Brain microvascular endothelial cell (primary cell): ENCODE results near the gene ZNF587B.
"Not testable (repeated sequence)": the region's sequence is repeated elsewhere in the genome, so short reads cannot be mapped to it uniquely, and the experiment has no call there.

Experiments used
- DNase-seq: peaks from one replicate; pipeline ENCODE4 v3.0.0-alpha.2; 2020
- H3K27ac ChIP-seq: fragments of 250-450 bp; sonication (Bioruptor Pico); 2 replicates; pipeline ENCODE4 v1.5.1; 2020; ENCODE audit warnings: mild to moderate bottlenecking, moderate library complexity
- H3K27me3 ChIP-seq: fragments of 250-450 bp; sonication (Bioruptor Pico); replicated peaks from 2 replicates; pipeline ENCODE4 v1.5.1; 2020; ENCODE audit warnings: mild to moderate bottlenecking
- H3K36me3 ChIP-seq: fragments of 250-450 bp; sonication (Bioruptor Pico); replicated peaks from 2 replicates; pipeline ENCODE4 v1.5.1; 2020; ENCODE audit warnings: mild to moderate bottlenecking
- H3K4me3 ChIP-seq: 2 replicates; pipeline ENCODE4 v1.5.1; 2011; ENCODE audit warnings: low read depth, mild to moderate bottlenecking, control low read depth, low read length, moderate library complexity
- CTCF ChIP-seq: IDR thresholded peaks from 2 replicates; pipeline ENCODE4 v1.5.1; 2011; ENCODE audit warnings: low read depth, mild to moderate bottlenecking, moderate library complexity, low read length, control low read depth, inconsistent platforms; ENCODE audit errors: missing control alignments
- in situ Hi-C: cut with HindIII; loops from 2 replicates; pipeline ENCODE4 v1.10.0; 2017; ENCODE audit warnings: low sequenced_read_pairs, low pct_ligation_motif_present

The ZNF587B gene

GRCh38 chr19:57872450-57872849 lies 42.4 kb downstream of the ZNF587B start:
- DNase-seq: no peak
- in situ Hi-C loops: no loop called here
- H3K36me3 ChIP-seq: peaks cover 40% of the 10 kb centered on the region
- H3K4me3 ChIP-seq: no peak overlapping the region
- no peaks in the 10 kb centered on the region for H3K27me3 ChIP-seq
- TF ChIP-seq CTCF: no peak
- no peak overlapping the region for H3K27ac ChIP-seq

- H3K36me3 ChIP-seq: peaks cover 31% of the 10 kb centered on the region
Observed at GRCh38 chr19:57873883-57874799, 44.0 kb downstream of the ZNF587B start.

GRCh38 chr19:57886046-57886445 lies 55.9 kb downstream of the ZNF587B start:
- TF ChIP-seq CTCF: no peak
- Histone ChIP-seq H3K27me3 (no peaks in the 10 kb centered on the region), H3K36me3 (peaks cover 2% of the 10 kb centered on the region), H3K4me3 (no peak overlapping the region), H3K27ac (no peak overlapping the region)
- no peak for DNase-seq
- in situ Hi-C loops: no loop called here

More at GRCh38 chr19:57873883-57874799, 44.0 kb downstream of the ZNF587B start:
- DNase-seq, H3K27ac ChIP-seq, H3K27me3 ChIP-seq, in situ Hi-C loops, H3K4me3 ChIP-seq: not testable (repeated sequence)

- Histone ChIP-seq H3K4me3 (peak overlapping the region; percentile 92), H3K36me3 (peaks cover 2% of the 10 kb centered on the region), H3K27me3 (no peaks in the 10 kb centered on the region), H3K27ac (peak overlapping the region; percentile 4)
- DNase-seq: no peak
- TF ChIP-seq CTCF: no peak
- in situ Hi-C loops: no loop called here
Observed at GRCh38 chr19:57887195-57887941, 57.3 kb downstream of the ZNF587B start.

GRCh38 chr19:57888107-57888559 lies 58.0 kb downstream of the ZNF587B start:
- in situ Hi-C loops: no loop called here
- H3K27ac ChIP-seq: peak overlapping the region; percentile 55
- no peak for DNase-seq
- peak overlapping the region; percentile 92 for H3K4me3 ChIP-seq
- no peak for TF ChIP-seq CTCF
- peaks cover 2% of the 10 kb centered on the region for H3K36me3 ChIP-seq
- no peaks in the 10 kb centered on the region for H3K27me3 ChIP-seq

- in situ Hi-C loops: no loop called here
- H3K27ac ChIP-seq: peak within 1 kb of the TSS; percentile 55
Observed at GRCh38 chr19:57888560-57889231, 58.6 kb downstream of the ZNF587B start, which contains the start of gene ZNF814. ZNF814 (minus strand) TSS chr19:57889037; CDS start chr19:57888802, 235 bp downstream.

GRCh38 chr19:57890706-57891105 lies 60.6 kb downstream of the ZNF587B start:
- peak overlapping the region; percentile 56 for H3K27ac ChIP-seq

More at GRCh38 chr19:57888560-57889231, 58.6 kb downstream of the ZNF587B start, which contains the start of gene ZNF814:
- no peaks in the 10 kb centered on the region for H3K27me3 ChIP-seq
- peak; percentile 33 for TF ChIP-seq CTCF
- H3K36me3 ChIP-seq: peaks cover 1% of the 10 kb centered on the region
- peak within 1 kb of the TSS; percentile 92 for H3K4me3 ChIP-seq
- DNase-seq: peak; percentile 92

More at GRCh38 chr19:57890706-57891105, 60.6 kb downstream of the ZNF587B start:
- H3K4me3 ChIP-seq, in situ Hi-C loops, H3K36me3 ChIP-seq, H3K27me3 ChIP-seq: not testable (repeated sequence)
- DNase-seq: peak; percentile 82
